ENCODE measurements around the gene UBE2J2. TPM values are rescaled to one million over a fixed set of nuclear protein-coding genes. Genes with fewer than 3 reads are reported as not detected.

Gene UBE2J2
- total and polyA plus RNA-seq, 2 of the 8 experiments (the other 6 are each of a cell fraction or from before 2014, with no cell fraction given): 33.6 to 67.9 TPM

GRCh38 chr1:1310476-1311053 is 36.9 kb upstream of the UBE2J2 start:
- CTCF ChIA-PET (ENCODE audit: partially characterized antibody): interaction anchor here (0.6 to 2.8 kb wide), 9 partner anchors 9 to 217 kb away, joined by 3 to 9 read pairs (median 3); no protein-coding TSS in a partner anchor
- peaks cover 17 to 44% (median 37%) of the 10 kb centered on the region in 4 experiments for H3K36me3 ChIP-seq (ENCODE audit: control insufficient read depth in 2 of 4, insufficient read depth in 4 of 4, low read length in 3 of 4)
- peaks cover 0 to 35% (median 20%) of the 10 kb centered on the region in 4 experiments; a peak in 6 of 7 replicates for H3K4me1 ChIP-seq (replicated peaks in 1 of 4; ENCODE audit: control insufficient read depth in 3 of 4, insufficient read depth in 4 of 4, low read length in 3 of 4)
- no peak overlapping the region for H4K5ac ChIP-seq (ENCODE audit: insufficient read length, low read depth, low read length)
- no peak overlapping the region for H3K23ac ChIP-seq (ENCODE audit: insufficient read length)
- peak overlapping the region; percentile 57 for H4K8ac ChIP-seq (ENCODE audit: extremely low read depth, insufficient read depth, low read length)
- no peak overlapping the region for H2BK5ac ChIP-seq (ENCODE audit: low read depth, low read length)
- H3K27ac ChIP-seq (ENCODE audit: low read depth, low read length): no peak overlapping the region
- peaks cover 5 to 27% of the 10 kb centered on the region in 2 experiments for H4K20me1 ChIP-seq (replicated peaks in 1 of 2; ENCODE audit: control insufficient read depth in 1 of 2, insufficient read depth in 2 of 2, low read length in 2 of 2)
- H3K14ac ChIP-seq (ENCODE audit: insufficient read length): no peak overlapping the region
- peaks cover 0 to 6% of the 10 kb centered on the region in 2 experiments; a peak in 1 of 4 replicates for H3K79me2 ChIP-seq (ENCODE audit: control insufficient read depth in 1 of 2, insufficient read depth in 2 of 2, low read length in 2 of 2)
- no peak overlapping the region for H4K91ac ChIP-seq (replicated peaks; ENCODE audit: insufficient read length, low read length)
- no peak overlapping the region for H2BK15ac ChIP-seq (ENCODE audit: low read length)
- POLR2A ChIA-PET (ENCODE audit: partially characterized antibody): interaction anchor here (0.8 to 10.1 kb wide), 14 partner anchors 8 to 255 kb away, joined by 3 to 134 read pairs (median 4); partner anchors contain the start of genes ATAD3A, CPTP, INTS11 and TAS1R3
- FAIRE-seq: no peak
- no peak overlapping the region for H3K4ac ChIP-seq (replicated peaks; ENCODE audit: insufficient read length, low read depth, low read length)
- H3K27me3 ChIP-seq (replicated peaks in 1 of 4; ENCODE audit: control insufficient read depth in 3 of 4, extremely low read depth in 1 of 4, insufficient read depth in 3 of 4, low read length in 3 of 4): peaks cover 0 to 4% (median 1%) of the 10 kb centered on the region in 4 experiments; a peak in 1 of 7 replicates
- no peak overlapping the region for H3K4me2 ChIP-seq (ENCODE audit: insufficient read depth in 1 of 2, low read depth in 2 of 2, low read length in 2 of 2)
- H2BK120ac ChIP-seq (replicated peaks; ENCODE audit: low read depth, low read length): no peak overlapping the region
- no peak overlapping the region for H3K18ac ChIP-seq (ENCODE audit: extremely low read depth, low read length)
- no peak overlapping the region for H2BK20ac ChIP-seq (ENCODE audit: low read length)
- 94% methylated on average over 21 of the region's 21 CpGs; no CpG with 5 or more reads in 1 of the 2 experiments for WGBS, 2 experiments (ENCODE audit: extremely low coverage in 1 of 2, insufficient coverage in 1 of 2, insufficient read length in 1 of 2, insufficient replicate concordance in 2 of 2, low coverage in 1 of 2, low lambda C conversion rate in 2 of 2, missing lambda C conversion rate in 1 of 2)
- H2AK5ac ChIP-seq (ENCODE audit: low read depth, low read length): no peak overlapping the region
- H2BK12ac ChIP-seq (ENCODE audit: low read depth, low read length): no peak overlapping the region
- no peak for TF ChIP-seq YY1 (IDR thresholded peaks at IDR 0.05; ENCODE audit: low read depth, low read length)
- no peak overlapping the region for H3K56ac ChIP-seq (replicated peaks; ENCODE audit: insufficient read length, low read depth, low read length)
- H3K4me3 ChIP-seq (ENCODE audit: extremely low read depth in 1 of 4, insufficient read depth in 2 of 4, low read depth in 3 of 4, low read length in 4 of 4): no peak overlapping the region
- H2AFZ ChIP-seq (ENCODE audit: low read length): no peak overlapping the region
- peaks cover 21% of the 10 kb centered on the region; the same call in 1 of the 2 replicates for H3K23me2 ChIP-seq (ENCODE audit: low read depth, low read length)
- H3K79me1 ChIP-seq (ENCODE audit: low read depth, low read length): peaks cover 4% of the 10 kb centered on the region
- DNase-seq (ENCODE audit: low read depth in 1 of 2, low spot score in 2 of 2): no peak
- H3K9ac ChIP-seq (replicated peaks in 1 of 4; ENCODE audit: extremely low read depth in 1 of 4, low read depth in 3 of 4, low read length in 3 of 4): no peak overlapping the region
- no peaks in the 10 kb centered on the region for H3K9me3 ChIP-seq (ENCODE audit: insufficient read depth in 2 of 2, low read depth in 1 of 2, low read length in 1 of 2)

Measured in H1 (cell line).